HFF-Myc (cell line): ENCODE measurements around the gene SGPL1.

Experiments
- DNase-seq: peaks from one replicate; pipeline ENCODE4 v3.0.0-alpha.2; 2011; ENCODE audit warnings: low read depth; ENCODE audit errors: extremely low read depth
- H3K4me3 ChIP-seq: replicated peaks from 2 replicates; pipeline ENCODE4 v1.5.1; 2011; ENCODE audit warnings: low read depth, mild to moderate bottlenecking, control low read depth, low read length
- CTCF ChIP-seq: IDR thresholded peaks from 2 replicates; pipeline ENCODE4 v1.5.1; 2012; ENCODE audit warnings: mild to moderate bottlenecking, low read depth, low read length, control low read depth; ENCODE audit errors: missing control alignments

SGPL1 gene

DNA sequence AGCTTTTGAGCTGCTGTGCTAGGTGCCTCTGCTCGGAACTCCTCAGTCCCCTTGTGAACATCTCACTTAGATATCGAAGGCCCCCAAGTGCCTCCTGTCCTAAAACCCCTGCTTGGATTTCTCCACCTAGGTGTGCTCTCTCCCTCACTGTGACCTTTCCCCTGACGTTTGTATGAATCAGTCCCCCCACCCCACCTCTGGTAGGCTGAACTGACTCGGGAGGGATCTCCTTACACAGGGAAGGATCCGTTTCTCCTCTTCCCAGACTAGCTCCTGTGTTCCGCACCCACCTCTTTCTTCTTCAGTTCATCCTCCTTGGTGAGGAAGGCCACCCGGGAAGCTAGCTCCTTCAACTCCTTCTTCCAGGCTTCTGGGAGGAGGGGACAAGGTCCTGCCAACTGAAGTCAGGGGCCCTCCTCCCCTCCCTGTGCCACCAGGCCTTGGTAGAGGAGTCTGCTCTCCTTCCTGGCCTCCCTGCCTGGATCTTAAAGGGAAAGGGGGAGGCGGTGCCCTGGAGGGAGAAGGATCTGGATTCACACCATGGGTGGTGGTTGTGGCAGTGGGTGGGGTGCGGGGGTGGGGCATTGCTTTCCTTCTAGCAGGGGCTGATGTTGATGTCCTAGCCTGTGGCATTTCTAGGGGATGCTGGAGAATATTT is 37.4 kb upstream of the SGPL1 start:
- H3K4me3 ChIP-seq = no peak overlapping the region
- DNase-seq = no peak

GRCh38 chr10:70779088-70779487 is 36.7 kb upstream of the SGPL1 start:
- no peak overlapping the region for H3K4me3 ChIP-seq
- no peak for TF ChIP-seq CTCF
- DNase-seq = no peak

More for the DNA sequence above, 37.4 kb upstream of the SGPL1 start:
- TF ChIP-seq CTCF = no peak

DNA sequence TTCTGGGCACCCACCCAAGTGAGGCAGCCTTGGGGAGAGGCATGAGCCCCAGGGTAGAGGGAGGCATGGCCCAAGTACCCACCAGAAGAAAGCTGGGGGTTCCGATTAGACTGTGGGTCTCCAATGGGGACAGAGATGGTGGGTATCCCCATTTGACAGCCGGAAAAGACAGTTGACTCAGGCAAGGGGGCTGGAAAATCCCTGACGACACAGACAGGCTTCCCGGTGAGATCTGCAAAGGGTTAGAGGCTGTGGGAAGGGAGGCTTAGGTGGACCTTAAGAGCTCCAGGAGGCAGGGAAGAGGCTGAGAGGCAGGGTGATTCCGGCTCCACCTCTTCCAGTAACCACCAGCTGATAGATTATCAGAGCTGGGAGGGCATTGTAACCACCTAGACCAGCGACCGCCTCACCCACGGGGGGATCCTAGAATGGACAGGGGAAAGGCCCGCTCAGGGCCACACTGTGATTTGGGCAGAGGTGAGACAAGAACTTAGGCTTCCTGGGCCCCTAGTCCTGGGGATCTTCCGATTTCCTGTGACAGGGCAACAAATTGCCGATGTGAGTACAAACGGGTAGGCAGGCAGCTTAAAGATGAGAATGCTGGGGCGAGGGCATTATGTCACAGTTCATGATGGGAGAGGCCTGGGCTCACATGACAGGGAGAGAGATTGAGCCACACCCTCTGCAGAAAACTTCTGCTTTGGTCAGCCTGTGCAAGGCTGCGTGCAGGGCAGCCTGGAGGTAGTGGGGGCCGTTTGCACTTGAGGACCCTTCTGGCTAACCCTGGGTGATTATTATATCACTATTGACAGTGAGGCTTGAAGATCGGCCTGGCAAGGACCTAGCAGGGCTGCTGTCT is 36.0 kb upstream of the SGPL1 start:
- H3K4me3 ChIP-seq = no peak overlapping the region
- DNase-seq = no peak

GRCh38 chr10:70780370-70780760 is 35.4 kb upstream of the SGPL1 start:
- no peak overlapping the region for H3K4me3 ChIP-seq
- DNase-seq = no peak
- TF ChIP-seq CTCF = no peak

More for the DNA sequence above, 36.0 kb upstream of the SGPL1 start:
- TF ChIP-seq CTCF = no peak

DNA sequence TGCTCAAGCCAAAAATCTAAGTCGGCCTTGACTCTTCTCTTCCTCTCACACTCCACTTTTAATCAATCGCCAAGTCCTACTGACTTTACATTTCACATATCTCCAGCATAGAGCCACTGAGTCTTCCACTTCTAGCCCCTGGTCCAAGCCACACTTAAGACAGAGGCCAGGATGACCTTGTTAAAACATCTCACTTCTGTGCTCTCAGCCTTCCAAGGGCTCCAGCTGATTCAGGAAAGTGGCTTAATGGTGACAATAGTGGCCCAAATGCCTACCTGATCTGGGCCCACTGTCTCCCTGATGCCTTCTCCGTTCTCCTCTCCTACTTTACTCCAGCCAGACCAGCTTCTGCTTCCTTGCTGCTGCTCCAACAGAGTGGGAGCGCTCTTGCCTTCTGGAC is 35.0 kb upstream of the SGPL1 start:
- no peak for DNase-seq
- no peak overlapping the region for H3K4me3 ChIP-seq
- no peak for TF ChIP-seq CTCF

GRCh38 chr10:70781461-70782051 is 34.2 kb upstream of the SGPL1 start:
- H3K4me3 ChIP-seq = no peak overlapping the region
- no peak for DNase-seq
- no peak for TF ChIP-seq CTCF
